Measurements from ENCODE around the gene MBD5. TPM values are rescaled to one million over a fixed set of nuclear protein-coding genes. Genes with fewer than 3 reads are reported as not detected.

Gene MBD5
- total RNA-seq, 1 experiment from 2014 or later, result 8.5 TPM

- DNase-seq (no peak), ATAC-seq (no peak)
- Histone ChIP-seq H3K9ac (ENCODE audit: low read length) (no peak overlapping the region), H3K79me2 (ENCODE audit: low read length) (no peaks in the 10 kb centered on the region), H3F3A (ENCODE audit: low read length, unreplicated experiment) (no peaks in the 10 kb centered on the region), H3K27ac (ENCODE audit: low read length) (no peak overlapping the region), H2AFZ (ENCODE audit: low read length) (no peak overlapping the region), H3K27me3 (ENCODE audit: low read length) (no peaks in the 10 kb centered on the region), H4K20me1 (ENCODE audit: low read length) (no peaks in the 10 kb centered on the region), H3K4me2 (ENCODE audit: low read length) (no peak overlapping the region), H3K36me3 (ENCODE audit: low read depth, low read length) (no peaks in the 10 kb centered on the region), H3K9me3 (ENCODE audit: low read length) (no peaks in the 10 kb centered on the region), H3K4me3 (ENCODE audit: low read length) (no peak overlapping the region), H3K4me1 (ENCODE audit: insufficient read depth, low read length) (no peaks in the 10 kb centered on the region), H3K9me2 (replicated peaks; ENCODE audit: low read length) (no peaks in the 10 kb centered on the region)
- POLR2A ChIA-PET (ENCODE audit: unreplicated experiment), result no interaction called here
- CTCF ChIA-PET, result no interaction called here
- TF ChIP-seq EZH2phosphoT487 (IDR thresholded peaks at IDR 0.05; ENCODE audit: borderline replicate concordance, low read length), result no peak
- no peak for TF ChIP-seq CTCF (conservative IDR thresholded peaks at IDR 0.05; ENCODE audit: low read depth, low read length)
- no peak for TF ChIP-seq EZH2 (IDR thresholded peaks at IDR 0.05; ENCODE audit: low read length, unreplicated experiment)
- intact Hi-C loops (cut with micrococcal nuclease), result no loop called here
- no TSS peak for BruUV-seq (replicated peaks)
Observed at GRCh38 chr2:148292431-148292830, 271.5 kb downstream of the MBD5 start.

GRCh38 chr2:148298196-148298595 is 277.3 kb downstream of the MBD5 start:
- no peak for ATAC-seq
- Histone ChIP-seq H2AFZ (ENCODE audit: low read length) (no peak overlapping the region), H3K9me2 (replicated peaks; ENCODE audit: low read length) (no peaks in the 10 kb centered on the region), H3K9ac (ENCODE audit: low read length) (no peak overlapping the region), H4K20me1 (ENCODE audit: low read length) (no peaks in the 10 kb centered on the region), H3K4me1 (ENCODE audit: insufficient read depth, low read length) (no peaks in the 10 kb centered on the region), H3K36me3 (ENCODE audit: low read depth, low read length) (no peaks in the 10 kb centered on the region), H3K27me3 (ENCODE audit: low read length) (no peaks in the 10 kb centered on the region), H3K79me2 (ENCODE audit: low read length) (no peaks in the 10 kb centered on the region), H3K9me3 (ENCODE audit: low read length) (no peaks in the 10 kb centered on the region), H3K4me3 (ENCODE audit: low read length) (no peak overlapping the region), H3K27ac (ENCODE audit: low read length) (no peak overlapping the region), H3F3A (ENCODE audit: low read length, unreplicated experiment) (no peaks in the 10 kb centered on the region), H3K4me2 (ENCODE audit: low read length) (no peak overlapping the region)
- intact Hi-C loops (cut with micrococcal nuclease), result no loop called here
- CTCF ChIA-PET, result no interaction called here
- peak; percentile 8 for DNase-seq
- TF ChIP-seq EZH2phosphoT487 (IDR thresholded peaks at IDR 0.05; ENCODE audit: borderline replicate concordance, low read length) (no peak), EZH2 (IDR thresholded peaks at IDR 0.05; ENCODE audit: low read length, unreplicated experiment) (no peak), CTCF (conservative IDR thresholded peaks at IDR 0.05; ENCODE audit: low read depth, low read length) (no peak)
- BruUV-seq (replicated peaks), result no TSS peak
- POLR2A ChIA-PET (ENCODE audit: unreplicated experiment), result no interaction called here

- POLR2A ChIA-PET (ENCODE audit: unreplicated experiment), result no interaction called here
- Histone ChIP-seq H3F3A (ENCODE audit: low read length, unreplicated experiment) (no peaks in the 10 kb centered on the region), H3K27me3 (ENCODE audit: low read length) (no peaks in the 10 kb centered on the region), H3K4me3 (ENCODE audit: low read length) (no peak overlapping the region), H3K79me2 (ENCODE audit: low read length) (no peaks in the 10 kb centered on the region), H3K4me1 (ENCODE audit: insufficient read depth, low read length) (no peaks in the 10 kb centered on the region), H3K9me3 (ENCODE audit: low read length) (no peaks in the 10 kb centered on the region), H3K27ac (ENCODE audit: low read length) (no peak overlapping the region), H3K9me2 (replicated peaks; ENCODE audit: low read length) (no peaks in the 10 kb centered on the region), H3K36me3 (ENCODE audit: low read depth, low read length) (no peaks in the 10 kb centered on the region), H4K20me1 (ENCODE audit: low read length) (no peaks in the 10 kb centered on the region), H3K9ac (ENCODE audit: low read length) (no peak overlapping the region), H2AFZ (ENCODE audit: low read length) (no peak overlapping the region), H3K4me2 (ENCODE audit: low read length) (no peak overlapping the region)
- TF ChIP-seq CTCF (conservative IDR thresholded peaks at IDR 0.05; ENCODE audit: low read depth, low read length), result no peak
- TF ChIP-seq EZH2phosphoT487 (IDR thresholded peaks at IDR 0.05; ENCODE audit: borderline replicate concordance, low read length), result no peak
- TF ChIP-seq EZH2 (IDR thresholded peaks at IDR 0.05; ENCODE audit: low read length, unreplicated experiment), result no peak
- CTCF ChIA-PET, result no interaction called here
- intact Hi-C loops (cut with micrococcal nuclease), result no loop called here
- BruUV-seq (replicated peaks), result no TSS peak
- ATAC-seq (no peak), DNase-seq (no peak)
Observed at GRCh38 chr2:148299616-148300015, 278.7 kb downstream of the MBD5 start.
